NCI-H2081 (cell line): Measurements from ENCODE around the gene ZNF577.

Experiments used
- DNase-seq, 2 experiments: peaks; one replicate each; lab custom pipeline; 2025; lab: John Stamatoyannopoulos, UW

Gene ZNF577

DNA sequence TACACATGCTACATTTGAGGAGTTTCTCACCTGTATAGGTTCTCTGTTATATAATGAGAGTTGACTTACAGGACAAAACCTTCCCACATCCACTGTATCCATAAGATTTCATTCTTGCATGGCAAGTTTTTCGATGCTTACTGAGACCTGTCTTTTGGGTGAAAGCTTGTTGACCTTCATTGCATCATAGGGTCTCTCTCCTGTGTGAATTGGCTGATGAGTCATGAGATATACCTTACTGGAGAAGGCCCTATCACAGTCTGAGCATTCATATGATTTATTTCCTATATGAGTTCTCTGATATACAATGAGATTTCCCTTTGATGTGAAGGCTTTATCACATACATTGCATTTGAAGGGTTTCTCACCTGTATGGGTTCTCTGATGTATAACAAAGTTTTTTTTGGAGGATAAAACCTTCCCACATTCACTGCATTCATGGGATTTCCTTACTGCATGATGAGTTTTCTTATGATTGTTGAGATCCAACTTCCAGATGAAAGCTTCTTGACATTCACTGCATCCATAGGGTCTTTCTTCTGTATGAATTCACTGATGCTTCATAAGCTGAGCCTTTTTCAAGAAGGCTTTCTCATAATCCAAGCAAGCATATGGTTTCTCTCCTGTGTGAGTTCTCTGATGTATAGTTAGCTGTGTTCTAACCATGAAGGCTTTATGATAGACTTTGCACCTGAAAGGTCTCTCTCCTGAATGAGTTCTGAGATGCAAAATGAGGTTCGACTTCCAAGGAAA, 25.7 kb downstream of the ZNF577 start:
- no peak for DNase-seq

DNA sequence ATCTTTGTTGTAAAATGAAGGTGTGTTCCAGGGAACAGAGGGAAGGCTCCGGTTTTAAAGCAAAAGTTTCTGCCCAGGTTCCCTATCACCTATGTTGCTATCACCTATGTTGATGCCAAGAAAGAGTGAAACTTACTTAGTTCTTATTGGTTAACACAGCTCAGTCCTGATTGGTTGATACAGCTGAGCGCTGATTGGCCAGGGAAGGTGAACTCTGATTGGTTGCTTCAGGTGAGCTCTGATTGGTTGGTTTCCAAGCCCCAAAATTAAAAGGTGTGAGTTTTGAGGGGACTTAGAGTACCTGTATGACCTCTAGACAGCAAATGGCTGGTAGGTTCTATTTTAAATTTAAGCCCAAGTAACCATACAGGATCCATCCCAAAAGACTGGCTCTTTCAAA, 50.6 kb downstream of the ZNF577 start:
- no peak for DNase-seq

DNA sequence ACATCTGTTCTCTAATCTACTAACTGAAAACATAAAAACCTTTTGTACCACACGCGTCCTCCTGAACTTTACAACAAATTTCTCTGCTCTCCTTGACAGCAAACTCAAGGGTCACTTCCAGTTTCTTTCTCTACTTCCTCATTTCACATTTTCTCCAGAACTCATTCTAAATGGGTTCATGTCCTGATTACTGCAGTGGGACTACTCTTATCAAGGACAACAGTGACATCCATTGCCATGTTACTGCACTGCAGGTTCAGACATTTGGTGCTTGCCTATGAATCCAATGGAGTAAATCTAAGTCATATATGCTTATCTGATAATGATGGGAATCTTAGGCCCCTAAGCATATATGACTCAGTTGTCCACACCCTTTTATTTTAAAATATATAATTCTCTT, 57.5 kb downstream of the ZNF577 start:
- DNase-seq = no peak

DNA sequence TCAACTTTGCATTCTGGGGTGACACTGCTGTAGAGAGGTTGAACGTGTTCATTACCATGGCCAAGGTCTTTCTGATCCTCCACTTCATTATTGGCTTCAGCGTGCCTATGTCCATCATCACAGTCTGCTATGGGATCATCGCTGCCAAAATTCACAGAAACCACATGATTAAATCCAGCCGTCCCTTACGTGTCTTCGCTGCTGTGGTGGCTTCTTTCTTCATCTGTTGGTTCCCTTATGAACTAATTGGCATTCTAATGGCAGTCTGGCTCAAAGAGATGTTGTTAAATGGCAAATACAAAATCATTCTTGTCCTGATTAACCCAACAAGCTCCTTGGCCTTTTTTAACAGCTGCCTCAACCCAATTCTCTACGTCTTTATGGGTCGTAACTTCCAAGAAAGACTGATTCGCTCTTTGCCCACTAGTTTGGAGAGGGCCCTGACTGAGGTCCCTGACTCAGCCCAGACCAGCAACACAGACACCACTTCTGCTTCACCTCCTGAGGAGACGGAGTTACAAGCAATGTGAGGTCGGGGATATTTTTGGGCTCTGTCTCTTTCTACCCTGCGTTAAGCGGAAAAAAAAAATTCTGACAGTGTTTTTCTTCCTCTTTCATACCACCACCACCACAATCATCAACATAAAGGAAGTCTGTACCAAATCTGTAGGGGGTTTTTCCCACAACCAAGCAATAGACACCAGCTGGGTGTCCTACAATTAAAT, 63.3 kb downstream of the ZNF577 start:
- DNase-seq = no peak

DNA sequence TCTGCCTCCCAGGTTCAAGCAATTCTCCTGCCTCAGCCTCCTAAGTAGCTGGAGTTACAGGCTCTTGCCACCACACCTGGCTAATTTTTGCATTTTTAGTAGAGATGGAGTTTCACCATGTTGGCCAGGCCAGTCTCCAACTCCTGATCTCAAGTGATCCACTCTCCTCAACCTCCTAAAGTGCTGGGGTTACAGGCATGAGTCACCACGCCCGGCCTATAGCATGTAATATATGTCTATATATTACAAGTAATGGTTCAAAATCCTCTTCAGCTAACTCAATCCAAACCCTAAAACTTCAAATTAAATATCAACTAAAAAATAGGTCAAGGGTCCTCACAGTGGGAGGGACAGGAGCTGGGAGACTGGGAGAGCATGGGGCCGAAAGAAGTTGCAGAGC, 64.8 kb downstream of the ZNF577 start:
- DNase-seq = no peak

DNA sequence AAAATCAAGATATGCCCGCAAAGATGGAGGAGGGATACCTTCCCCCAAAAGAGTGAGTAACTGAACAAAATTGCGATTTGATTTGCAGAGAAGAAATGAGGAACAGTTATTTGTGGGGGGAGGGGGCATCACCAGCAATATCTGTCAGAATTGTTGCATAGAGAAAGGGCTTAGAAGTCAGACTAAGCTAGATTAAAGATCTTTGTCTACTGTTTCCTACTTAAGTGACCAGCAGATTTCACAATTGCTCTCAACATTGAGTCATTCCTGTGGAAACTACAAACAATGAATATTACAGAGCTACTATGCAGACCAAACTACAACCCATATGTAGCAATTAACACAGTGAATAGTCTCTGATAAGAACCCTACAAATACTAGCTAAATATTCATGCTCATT, 65.4 kb downstream of the ZNF577 start:
- no peak for DNase-seq

DNA sequence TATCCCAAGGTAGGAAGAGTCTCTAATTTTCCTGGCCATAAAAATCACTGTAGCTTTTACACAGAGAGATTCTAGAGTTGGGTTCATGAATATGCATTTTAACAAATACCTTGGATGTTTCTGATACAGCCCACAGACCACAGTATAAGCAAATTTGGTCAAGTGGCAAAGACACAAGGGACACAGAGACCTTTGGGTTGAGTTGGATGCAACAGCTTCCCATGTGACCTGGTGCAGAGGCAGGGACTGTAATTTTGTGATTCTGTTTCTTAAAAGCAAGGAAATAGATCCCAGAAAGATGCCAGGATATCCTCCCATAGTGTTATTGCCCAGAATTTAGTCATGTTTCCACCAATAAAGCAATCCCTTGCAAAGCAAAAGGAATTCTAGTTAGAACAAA, 65.8 kb downstream of the ZNF577 start:
- DNase-seq = no peak

DNA sequence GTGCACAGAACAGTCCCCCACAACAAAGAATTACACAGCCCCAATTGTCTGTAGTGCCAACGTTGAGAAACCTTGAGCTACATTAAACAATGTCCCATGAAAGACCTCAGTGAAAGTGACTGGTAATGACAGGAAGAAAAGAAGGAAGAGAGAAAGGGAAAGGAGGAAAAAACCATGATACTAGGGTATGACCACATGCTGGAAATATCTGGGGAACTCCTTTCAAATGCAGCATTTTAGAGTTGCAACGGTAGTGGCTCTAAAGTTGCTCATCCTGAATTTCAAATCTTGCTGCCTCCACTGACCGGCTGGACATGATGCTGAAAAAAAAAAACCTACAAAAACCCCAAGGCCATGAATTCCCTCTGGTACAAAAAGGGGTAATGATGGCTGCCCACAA, 66.3 kb downstream of the ZNF577 start:
- DNase-seq = no peak
